Activated naive CD4-positive, alpha-beta T cell treated with anti-CD3 and anti-CD28 coated beads, Interleukin-2, amount 10 ng/mL, durations not matched to agents 5 hours and 36 hours (primary cell): Measurements from ENCODE around the gene GNLY. TPM values are rescaled to one million over a fixed set of nuclear protein-coding genes. Genes with fewer than 3 reads are reported as not detected.

ENCODE experiments used
- total RNA-seq, 2 experiments: library from RNA; stranded (reverse); gene quantifications; one replicate each; pipeline ENCODE4 v1.2.3, GENCODE V29; 2021

Gene GNLY
- 10 to 100 TPM; 26.3 to 26.4 TPM for total RNA-seq

DNA sequence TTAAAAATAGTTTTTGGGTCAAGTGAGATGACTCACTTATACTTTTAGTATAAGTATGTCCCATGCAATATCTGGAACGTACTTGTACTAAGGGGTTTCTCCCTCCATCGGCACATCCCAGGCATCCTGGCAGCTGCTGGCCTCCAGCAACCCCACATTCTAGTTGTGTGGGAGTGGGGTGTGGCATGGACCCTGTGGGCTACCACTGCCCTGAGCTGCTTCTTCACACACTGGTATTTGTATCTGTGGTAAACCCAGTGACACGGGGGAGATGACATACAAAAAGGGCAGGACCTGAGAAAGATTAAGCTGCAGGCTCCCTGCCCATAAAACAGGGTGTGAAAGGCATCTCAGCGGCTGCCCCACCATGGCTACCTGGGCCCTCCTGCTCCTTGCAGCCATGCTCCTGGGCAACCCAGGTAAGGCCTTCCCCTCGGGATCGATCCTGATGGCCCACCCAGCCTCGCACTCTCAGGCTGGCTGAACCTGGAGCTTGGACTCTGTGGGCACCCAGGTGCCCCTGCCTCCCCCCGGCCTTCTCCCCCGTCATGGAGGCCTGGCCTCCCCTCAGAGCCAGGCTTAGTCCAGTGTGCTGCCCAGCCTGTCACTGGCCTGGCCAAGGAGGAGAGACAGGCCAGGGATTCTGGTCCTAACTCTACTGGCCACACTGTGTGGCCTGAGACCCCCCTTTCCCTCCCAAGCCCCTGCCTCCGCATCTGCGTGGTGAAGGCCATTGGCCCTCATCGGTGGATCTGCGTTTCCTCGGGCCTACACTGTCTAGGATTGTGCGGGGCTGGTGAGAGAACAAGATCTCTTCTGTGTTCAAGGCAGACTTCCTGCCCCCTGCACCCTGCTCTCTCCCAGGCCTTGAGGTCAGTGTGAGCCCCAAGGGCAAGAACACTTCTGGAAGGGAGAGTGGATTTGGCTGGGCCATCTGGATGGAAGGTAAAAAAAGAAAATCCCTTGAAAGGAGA is at the start of gene GNLY:
Gene GNLY (plus strand): TSS at position 307 of the 974 bp plus-strand sequence. CDS start 61 bp downstream, at position 368.

DNA sequence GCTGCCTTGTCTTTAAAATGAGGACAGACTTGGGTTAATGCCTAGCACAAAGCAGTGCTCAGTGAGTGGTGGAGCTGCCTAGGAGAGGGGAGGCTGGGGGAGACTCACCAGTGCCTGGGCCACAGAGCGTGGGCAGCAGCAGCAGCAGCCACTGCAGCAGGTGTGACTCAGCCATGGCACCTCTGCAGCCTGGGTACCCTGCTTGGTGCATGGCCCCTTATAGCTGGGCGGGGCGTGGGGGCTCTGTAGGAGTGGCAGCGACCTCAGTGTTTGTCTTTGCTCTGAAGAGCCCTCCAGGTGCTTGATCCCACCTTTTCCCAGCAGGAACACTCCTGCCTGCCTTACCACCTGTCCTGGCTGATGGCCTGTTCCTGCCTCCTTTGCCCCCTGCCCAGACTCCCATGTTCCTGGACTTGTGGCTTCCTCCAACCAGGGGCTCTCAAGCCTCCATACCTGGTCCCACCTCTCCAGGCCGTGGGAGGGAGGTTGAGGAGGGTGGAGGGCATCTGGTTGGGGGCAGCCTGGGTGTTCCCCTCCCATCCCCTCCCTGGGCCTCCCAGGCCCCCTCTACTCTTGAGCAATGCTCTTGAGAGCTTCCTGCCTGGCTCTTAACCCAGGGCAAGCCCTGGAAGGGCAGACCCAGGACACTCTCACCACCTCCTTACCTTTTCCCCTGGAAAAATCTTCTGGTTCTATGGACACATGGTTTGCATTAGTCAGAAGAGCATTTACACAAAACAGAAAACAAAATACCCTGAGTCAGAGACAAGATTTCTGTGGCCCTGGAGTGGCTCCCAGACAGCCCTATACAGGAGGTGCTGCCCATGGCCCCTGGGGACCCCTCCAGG is 25.9 kb upstream of the GNLY start, which contains the start of gene SFTPB:
Gene SFTPB (minus strand): TSS at position 191 of the 848 bp plus-strand sequence. CDS start 16 bp downstream, at position 175.

Other genes with a start within 250 kb of the GNLY start
- gene MAT2A, start 155.2 kb upstream of the GNLY start, total RNA-seq, result 100 to 1,000 TPM; 221 to 243 TPM
- 10 to 100 TPM; 18.1 to 18.4 TPM for gene GGCX, start 132.9 kb upstream of the GNLY start, total RNA-seq
- 100 to 1,000 TPM; 123 to 125 TPM for gene VAMP8, start 116.8 kb upstream of the GNLY start, total RNA-seq
- gene VAMP5, start 109.9 kb upstream of the GNLY start, total RNA-seq, result 10 to 100 TPM; 85.3 to 93.9 TPM
- 10 to 100 TPM; 80.7 to 83.6 TPM for gene RNF181, start 98.6 kb upstream of the GNLY start, total RNA-seq
- gene TMEM150A, start 91.7 kb upstream of the GNLY start, total RNA-seq, result 1 to 10 TPM; 4.0 to 6.3 TPM
- 10 to 100 TPM; 50.9 to 52.5 TPM for gene C2orf68, start 82.3 kb upstream of the GNLY start, total RNA-seq
- 10 to 100 TPM; 63.9 to 65.3 TPM for gene USP39, start 78.2 kb upstream of the GNLY start, total RNA-seq
- not detected for gene SFTPB, start 26.2 kb upstream of the GNLY start, total RNA-seq
- under 1 TPM in 1 of 2 experiments, not detected in 1; 0.10 TPM for gene ATOH8, start 59.6 kb downstream of the GNLY start, total RNA-seq
- gene ST3GAL5, start 194.6 kb downstream of the GNLY start, total RNA-seq, result 10 to 100 TPM; 67.1 to 69.0 TPM